ENCODE measurements around the gene TMEM69. TPM values are rescaled to one million over a fixed set of nuclear protein-coding genes. Genes with fewer than 3 reads are reported as not detected.
"Not testable (repeated sequence)": the region's sequence is repeated elsewhere in the genome, so short reads cannot be mapped to it uniquely, and the experiment has no call there.

The TMEM69 gene
- total RNA-seq, 4 donors from 2014 or later = 13.8 to 27.7 (median 19.3) TPM

DNA sequence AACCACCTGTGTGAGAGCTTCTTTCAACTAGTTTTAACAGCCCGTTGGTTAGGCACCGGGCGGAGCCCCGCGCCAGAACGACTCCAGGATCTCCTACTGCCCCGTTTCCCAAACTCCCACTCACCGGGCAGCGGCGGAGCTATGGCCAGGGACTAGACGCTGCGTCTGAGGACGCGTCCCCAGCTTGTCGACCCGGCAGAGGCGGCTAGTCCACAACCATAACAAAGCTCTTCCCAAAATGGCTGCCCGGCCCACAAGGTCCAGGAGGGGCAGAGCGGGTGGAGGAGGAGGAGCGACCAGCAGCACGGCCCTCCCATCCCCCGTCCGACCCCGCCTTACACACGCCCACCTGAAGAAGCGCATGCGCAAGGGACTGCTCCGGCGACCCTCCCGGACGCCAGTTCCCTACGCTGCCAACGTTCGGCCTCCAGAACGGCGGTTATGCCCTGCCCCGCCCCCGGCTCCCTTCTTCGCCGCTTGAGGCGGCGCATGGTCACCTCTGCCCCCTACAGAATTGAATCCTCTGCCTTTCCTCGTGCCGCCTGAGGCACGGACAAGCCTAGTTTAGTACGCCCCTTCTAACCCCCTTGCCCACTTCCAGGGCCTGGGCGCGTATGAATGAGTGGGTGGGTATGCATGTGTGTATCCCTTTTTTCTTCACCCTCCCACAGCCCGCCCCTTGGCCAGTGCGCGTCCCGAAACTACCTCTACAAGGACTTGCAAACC, 1.5 kb upstream of the TMEM69 start, which contains the start of gene GPBP1L1:
Gene GPBP1L1 (minus strand): TSS at position 246 of the 726 bp plus-strand sequence. CDS start 27,446 bp downstream, outside the sequence.
- no peaks in the 10 kb centered on the region for H3K36me3 ChIP-seq
- no peaks in the 10 kb centered on the region for H3K9me3 ChIP-seq
- H3K4me3 ChIP-seq = peak within 1 kb of the TSS; percentile 91
- TF ChIP-seq CTCF (IDR thresholded peaks at IDR 0.05) = no peak
- TF ChIP-seq POLR2AphosphoS5 (IDR thresholded peaks at IDR 0.05) = peak in 2 of 3 donors; percentile 46 to 80
- TF ChIP-seq POLR2A (IDR thresholded peaks at IDR 0.05) = peak in 1 of 2 donors; percentile 52
- peak; percentile 99 for DNase-seq (ENCODE audit: low spot score in 2 of 2)
- peak within 1 kb of the TSS; percentile 98 for H3K27ac ChIP-seq
- peaks cover 54% of the 10 kb centered on the region for H3K4me1 ChIP-seq
- H3K27me3 ChIP-seq = no peaks in the 10 kb centered on the region
- WGBS = under 1% methylated on average over 41 of the region's 52 CpGs

DNA sequence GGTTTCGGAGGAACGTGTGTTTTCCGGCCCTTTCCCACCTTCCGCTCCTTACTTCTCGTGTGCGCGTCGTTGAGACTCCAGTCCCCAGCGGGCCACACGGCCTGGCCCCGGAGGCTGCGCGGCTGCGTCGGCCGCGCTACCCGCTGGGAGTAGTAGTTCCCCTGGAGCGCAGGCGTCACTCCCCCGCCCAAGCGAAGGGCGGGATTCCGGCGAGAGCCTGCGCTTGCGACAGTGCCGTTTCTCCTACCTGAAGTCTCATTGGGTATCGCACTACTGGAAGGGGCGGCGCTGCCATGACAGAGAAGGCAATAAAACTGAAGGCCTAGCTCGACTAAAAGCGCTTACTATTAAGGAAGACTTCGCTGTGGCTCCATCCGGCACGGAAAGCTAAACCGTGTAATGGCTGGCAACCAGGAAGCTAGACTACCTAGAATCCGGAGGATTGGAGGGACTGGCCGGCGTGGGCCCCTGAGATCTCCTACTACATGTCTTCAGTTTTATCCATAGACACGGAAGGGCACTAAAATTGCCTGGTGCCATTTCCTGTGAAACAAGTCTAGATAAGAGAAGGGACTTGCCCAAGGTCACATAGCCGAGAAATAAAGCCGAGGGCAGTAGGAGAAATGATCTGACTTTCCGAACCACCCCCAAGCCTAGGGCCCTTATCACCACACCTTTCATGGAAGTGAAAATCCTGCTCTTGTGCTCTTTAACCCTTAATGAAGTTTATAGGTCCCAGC, 797 bp upstream of the TMEM69 start:
- no peaks in the 10 kb centered on the region for H3K9me3 ChIP-seq
- WGBS = 1% methylated on average over 16 of the region's 44 CpGs
- peaks cover 48% of the 10 kb centered on the region for H3K4me1 ChIP-seq
- TF ChIP-seq EP300 (IDR thresholded peaks at IDR 0.05) (no peak), POLR2A (IDR thresholded peaks at IDR 0.05) (peak; percentile 88 to 98), POLR2AphosphoS5 (IDR thresholded peaks at IDR 0.05) (peak; percentile 80 to 95 (median 94)), CTCF (IDR thresholded peaks at IDR 0.05) (no peak)
- peak overlapping the region; percentile 91 for H3K4me3 ChIP-seq
- peaks cover 3% of the 10 kb centered on the region for H3K36me3 ChIP-seq
- H3K27me3 ChIP-seq = no peaks in the 10 kb centered on the region
- DNase-seq (ENCODE audit: low spot score in 2 of 2) = peak; percentile 98 to 99
- H3K27ac ChIP-seq = peak overlapping the region; percentile 98

DNA sequence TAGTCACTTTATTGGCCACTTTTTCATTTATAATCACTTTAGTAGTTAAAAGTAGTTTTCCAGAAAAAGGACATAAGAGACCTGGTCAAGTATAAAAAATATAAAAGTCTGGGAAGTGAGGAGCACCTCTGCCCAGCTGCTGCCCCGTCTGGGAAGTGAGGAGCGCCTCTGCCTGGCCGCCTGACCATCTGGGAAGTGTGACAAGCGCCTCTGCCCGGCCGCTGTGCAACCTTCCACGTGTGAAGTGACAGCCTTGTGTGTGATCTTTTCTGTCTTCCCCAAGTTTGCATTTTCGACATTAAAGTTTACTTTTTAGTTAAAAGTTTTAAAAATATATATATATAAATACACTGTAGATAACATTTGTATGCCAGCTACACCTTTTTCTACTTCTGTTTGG, 5.8 kb downstream of the TMEM69 start:
- not testable (repeated sequence) for DNase-seq (ENCODE audit: low spot score in 2 of 2)
- peaks cover 57% of the 10 kb centered on the region for H3K36me3 ChIP-seq

GRCh38 chr1:45694823-45695222, 6.8 kb downstream of the TMEM69 start:
- no peak overlapping the region for H3K27ac ChIP-seq

More for the DNA sequence above, 5.8 kb downstream of the TMEM69 start:
- not testable (repeated sequence) for H3K27me3 ChIP-seq, H3K4me1 ChIP-seq, H3K27ac ChIP-seq, H3K9me3 ChIP-seq, H3K4me3 ChIP-seq
- 80% methylated on average over 8 of the region's 8 CpGs for WGBS

DNA sequence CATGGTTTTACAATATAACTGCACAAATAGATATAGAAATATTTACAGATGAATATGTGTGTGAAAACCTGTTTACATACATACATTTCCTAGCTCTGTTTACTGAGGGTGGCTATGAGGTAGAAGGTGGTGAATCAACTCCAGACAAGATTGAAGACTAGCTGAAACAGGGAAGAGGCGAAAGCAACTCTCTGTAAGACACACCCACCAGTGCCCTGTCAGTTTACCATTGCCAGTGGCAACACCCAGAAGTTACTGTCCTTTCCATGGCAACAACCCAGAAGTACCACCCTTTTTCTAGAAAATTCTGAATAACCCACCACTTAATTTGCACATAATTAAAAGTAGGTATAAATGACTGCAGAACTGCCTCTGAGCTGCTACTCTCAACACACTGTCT, 16.7 kb downstream of the TMEM69 start:
- no peak overlapping the region for H3K27ac ChIP-seq
- no peak for DNase-seq (ENCODE audit: low spot score in 2 of 2)
- TF ChIP-seq EP300 (IDR thresholded peaks at IDR 0.05) = no peak
- no peak for TF ChIP-seq POLR2AphosphoS5 (IDR thresholded peaks at IDR 0.05)
- no peak for TF ChIP-seq POLR2A (IDR thresholded peaks at IDR 0.05)
- TF ChIP-seq CTCF (IDR thresholded peaks at IDR 0.05) = no peak
- H3K27me3 ChIP-seq = no peaks in the 10 kb centered on the region
- peaks cover 37% of the 10 kb centered on the region for H3K36me3 ChIP-seq
- no peaks in the 10 kb centered on the region for H3K4me1 ChIP-seq
- H3K4me3 ChIP-seq = no peak overlapping the region
- 96% methylated on average over 1 of the region's 1 CpG for WGBS
- H3K9me3 ChIP-seq = no peaks in the 10 kb centered on the region

More at GRCh38 chr1:45694823-45695222, 6.8 kb downstream of the TMEM69 start:
- no peak overlapping the region for H3K4me3 ChIP-seq
- no peaks in the 10 kb centered on the region for H3K27me3 ChIP-seq
- WGBS = 84% methylated on average over 7 of the region's 7 CpGs
- no peaks in the 10 kb centered on the region for H3K9me3 ChIP-seq
- no peak for DNase-seq (ENCODE audit: low spot score in 2 of 2)
- TF ChIP-seq CTCF (IDR thresholded peaks at IDR 0.05) = no peak
- TF ChIP-seq POLR2AphosphoS5 (IDR thresholded peaks at IDR 0.05) = no peak
- no peak for TF ChIP-seq POLR2A (IDR thresholded peaks at IDR 0.05)
- no peak for TF ChIP-seq EP300 (IDR thresholded peaks at IDR 0.05)
- no peaks in the 10 kb centered on the region for H3K4me1 ChIP-seq
- peaks cover 62% of the 10 kb centered on the region for H3K36me3 ChIP-seq
